ENCODE data around the gene ZBED2. TPM values are rescaled to one million over a fixed set of nuclear protein-coding genes. Genes with fewer than 3 reads are reported as not detected.

ZBED2 gene
- total RNA-seq, result 21.3 and 25.0 TPM in 2 replicates

GRCh38 chr3:111595232-111595631 is at the start of gene ZBED2:
ZBED2 (minus strand) TSS chr3:111595346; CDS start chr3:111594201, 1,145 bp downstream.

Other genes starting within 250 kb of the ZBED2 start
- gene CD96, start 53.1 kb downstream of the ZBED2 start, total RNA-seq, result not detected in 2 replicates
- gene PLCXD2, start 79.3 kb upstream of the ZBED2 start, total RNA-seq, result 21.8 and 47.6 TPM in 2 replicates

All from airway epithelial cell (primary cell).